Glutamatergic neuron (in vitro differentiated cells): ENCODE measurements around the gene FAM163B. TPM values are rescaled to one million over a fixed set of nuclear protein-coding genes. Genes with fewer than 3 reads are reported as not detected.
A peak's percentile ranks its signal among the peaks of the same experiment; 100 is the strongest.

Experiments used
- DNase-seq: peaks from one replicate; pipeline ENCODE4 v3.0.0; 2022
- H3K27ac Mint-ChIP-seq: one replicate; pipeline ENCODE4 v1.8.0; 2020; ENCODE audit warnings: mild to moderate bottlenecking, mixed read lengths, inconsistent platforms; ENCODE audit not compliant: unreplicated experiment
- H3K27me3 Mint-ChIP-seq: one replicate; pipeline ENCODE4 v1.8.0; 2020; ENCODE audit warnings: mild to moderate bottlenecking, moderate library complexity, mixed read lengths, inconsistent platforms; ENCODE audit not compliant: unreplicated experiment
- H3K36me3 Mint-ChIP-seq: one replicate; pipeline ENCODE4 v1.8.0; 2020; ENCODE audit warnings: mild to moderate bottlenecking, mixed read lengths, inconsistent platforms; ENCODE audit not compliant: unreplicated experiment
- H3K4me1 Mint-ChIP-seq: one replicate; pipeline ENCODE4 v1.8.0; 2020; ENCODE audit warnings: mild to moderate bottlenecking, low read depth, mixed read lengths, inconsistent platforms; ENCODE audit not compliant: unreplicated experiment
- H3K4me3 Mint-ChIP-seq: one replicate; pipeline ENCODE4 v1.8.0; 2020; ENCODE audit warnings: mild to moderate bottlenecking, mixed read lengths, inconsistent platforms; ENCODE audit not compliant: unreplicated experiment
- H3K9me3 Mint-ChIP-seq: one replicate; pipeline ENCODE4 v1.8.0; 2020; ENCODE audit warnings: mild to moderate bottlenecking, moderate library complexity, mixed read lengths, inconsistent platforms; ENCODE audit not compliant: unreplicated experiment
- total RNA-seq: library from RNA; stranded (reverse); fragmentation: NEBNext Ultra II Directional; extraction: Animal tissue kit (Norgen Biotek cat#: 25700); gene quantifications from one replicate; pipeline ENCODE4 v1.2.1, GENCODE V29; 2021; ENCODE audit not compliant: unreplicated experiment
- TF ChIP-seq, protein P1 (sequence below): fragments of 200-600 bp; sonication (generic); IDR thresholded peaks from one replicate; pipeline ENCODE4 v1.5.0; 2021; ENCODE audit not compliant: partially characterized antibody, unreplicated experiment

FAM163B gene
- total RNA-seq, 1 donor from 2014 or later, result 0.51 TPM

DNA sequence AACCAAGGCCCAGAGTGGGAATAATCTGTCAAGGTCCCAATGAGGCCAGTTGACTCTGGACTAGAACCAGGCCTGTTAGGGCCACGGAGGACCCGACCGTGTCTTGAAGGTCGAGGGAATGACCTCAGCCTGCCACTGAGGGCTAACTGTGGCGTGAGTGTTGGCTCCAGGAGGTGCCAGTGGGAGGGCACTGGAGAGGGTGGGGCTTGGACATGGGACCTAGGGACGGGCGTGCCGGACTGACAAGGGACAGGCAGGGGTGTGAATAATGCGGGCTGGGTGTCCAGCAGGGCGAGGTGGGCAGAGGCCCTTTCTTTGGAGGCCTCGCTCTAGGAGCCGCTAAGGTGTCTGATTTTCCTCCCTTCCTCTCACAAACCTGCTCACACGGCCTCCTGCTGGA is 67.2 kb downstream of the FAM163B start:
- no peak for DNase-seq
- peaks cover 9% of the 10 kb centered on the region for H3K4me1 Mint-ChIP-seq
- no peak overlapping the region for H3K27ac Mint-ChIP-seq
- no peaks in the 10 kb centered on the region for H3K9me3 Mint-ChIP-seq
- peaks cover 6% of the 10 kb centered on the region for H3K27me3 Mint-ChIP-seq
- H3K36me3 Mint-ChIP-seq, result no peaks in the 10 kb centered on the region
- TF ChIP-seq, protein P1, sequence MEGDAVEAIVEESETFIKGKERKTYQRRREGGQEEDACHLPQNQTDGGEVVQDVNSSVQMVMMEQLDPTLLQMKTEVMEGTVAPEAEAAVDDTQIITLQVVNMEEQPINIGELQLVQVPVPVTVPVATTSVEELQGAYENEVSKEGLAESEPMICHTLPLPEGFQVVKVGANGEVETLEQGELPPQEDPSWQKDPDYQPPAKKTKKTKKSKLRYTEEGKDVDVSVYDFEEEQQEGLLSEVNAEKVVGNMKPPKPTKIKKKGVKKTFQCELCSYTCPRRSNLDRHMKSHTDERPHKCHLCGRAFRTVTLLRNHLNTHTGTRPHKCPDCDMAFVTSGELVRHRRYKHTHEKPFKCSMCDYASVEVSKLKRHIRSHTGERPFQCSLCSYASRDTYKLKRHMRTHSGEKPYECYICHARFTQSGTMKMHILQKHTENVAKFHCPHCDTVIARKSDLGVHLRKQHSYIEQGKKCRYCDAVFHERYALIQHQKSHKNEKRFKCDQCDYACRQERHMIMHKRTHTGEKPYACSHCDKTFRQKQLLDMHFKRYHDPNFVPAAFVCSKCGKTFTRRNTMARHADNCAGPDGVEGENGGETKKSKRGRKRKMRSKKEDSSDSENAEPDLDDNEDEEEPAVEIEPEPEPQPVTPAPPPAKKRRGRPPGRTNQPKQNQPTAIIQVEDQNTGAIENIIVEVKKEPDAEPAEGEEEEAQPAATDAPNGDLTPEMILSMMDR, result no peak
- no peak overlapping the region for H3K4me3 Mint-ChIP-seq

GRCh38 chr9:133540698-133541025 is 68.5 kb downstream of the FAM163B start:
- Mint-ChIP-seq H3K9me3 (no peaks in the 10 kb centered on the region), H3K27ac (no peak overlapping the region), H3K36me3 (no peaks in the 10 kb centered on the region), H3K4me3 (no peak overlapping the region), H3K4me1 (peaks cover 13% of the 10 kb centered on the region), H3K27me3 (peaks cover 8% of the 10 kb centered on the region)
- DNase-seq, result no peak
- TF ChIP-seq, protein P1, result no peak

DNA sequence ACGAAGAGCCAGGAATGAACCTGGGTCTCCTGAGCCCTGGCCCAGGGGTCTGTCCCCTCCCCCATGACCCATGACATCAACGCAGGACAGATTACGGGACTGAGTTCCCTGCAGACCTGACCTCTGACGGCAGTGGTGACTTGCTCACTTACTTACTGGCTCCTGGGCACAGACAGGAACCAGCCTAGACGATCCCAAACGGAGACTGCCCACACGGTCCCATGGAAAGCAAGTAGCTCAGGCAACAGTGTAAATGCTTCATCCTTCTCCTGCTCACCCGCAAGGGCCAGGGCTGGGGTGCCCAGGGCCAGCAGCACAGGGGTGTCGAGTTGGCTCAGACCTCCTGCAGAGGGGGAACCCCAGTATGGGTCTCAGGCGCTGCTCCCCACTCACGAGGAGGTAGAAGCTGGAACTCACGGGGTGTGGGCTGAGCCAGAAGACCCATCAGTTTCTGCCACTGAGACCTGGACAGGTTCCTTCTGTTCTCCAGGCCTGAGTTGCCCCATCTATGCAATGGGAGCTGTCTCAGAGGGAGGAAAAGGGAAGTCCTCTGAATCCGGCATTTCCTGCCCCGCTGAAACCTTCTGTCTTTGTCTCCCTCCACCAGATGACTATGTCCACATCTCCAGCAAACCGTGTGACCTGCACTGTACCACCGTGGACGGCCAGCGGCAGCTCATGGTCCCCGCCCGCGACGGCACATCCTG is 69.0 kb downstream of the FAM163B start:
- no peaks in the 10 kb centered on the region for H3K9me3 Mint-ChIP-seq
- H3K4me3 Mint-ChIP-seq, result no peak overlapping the region
- peaks cover 11% of the 10 kb centered on the region for H3K27me3 Mint-ChIP-seq
- H3K36me3 Mint-ChIP-seq, result no peaks in the 10 kb centered on the region
- no peak for DNase-seq
- TF ChIP-seq, protein P1, result no peak
- no peak overlapping the region for H3K27ac Mint-ChIP-seq
- peaks cover 16% of the 10 kb centered on the region for H3K4me1 Mint-ChIP-seq

DNA sequence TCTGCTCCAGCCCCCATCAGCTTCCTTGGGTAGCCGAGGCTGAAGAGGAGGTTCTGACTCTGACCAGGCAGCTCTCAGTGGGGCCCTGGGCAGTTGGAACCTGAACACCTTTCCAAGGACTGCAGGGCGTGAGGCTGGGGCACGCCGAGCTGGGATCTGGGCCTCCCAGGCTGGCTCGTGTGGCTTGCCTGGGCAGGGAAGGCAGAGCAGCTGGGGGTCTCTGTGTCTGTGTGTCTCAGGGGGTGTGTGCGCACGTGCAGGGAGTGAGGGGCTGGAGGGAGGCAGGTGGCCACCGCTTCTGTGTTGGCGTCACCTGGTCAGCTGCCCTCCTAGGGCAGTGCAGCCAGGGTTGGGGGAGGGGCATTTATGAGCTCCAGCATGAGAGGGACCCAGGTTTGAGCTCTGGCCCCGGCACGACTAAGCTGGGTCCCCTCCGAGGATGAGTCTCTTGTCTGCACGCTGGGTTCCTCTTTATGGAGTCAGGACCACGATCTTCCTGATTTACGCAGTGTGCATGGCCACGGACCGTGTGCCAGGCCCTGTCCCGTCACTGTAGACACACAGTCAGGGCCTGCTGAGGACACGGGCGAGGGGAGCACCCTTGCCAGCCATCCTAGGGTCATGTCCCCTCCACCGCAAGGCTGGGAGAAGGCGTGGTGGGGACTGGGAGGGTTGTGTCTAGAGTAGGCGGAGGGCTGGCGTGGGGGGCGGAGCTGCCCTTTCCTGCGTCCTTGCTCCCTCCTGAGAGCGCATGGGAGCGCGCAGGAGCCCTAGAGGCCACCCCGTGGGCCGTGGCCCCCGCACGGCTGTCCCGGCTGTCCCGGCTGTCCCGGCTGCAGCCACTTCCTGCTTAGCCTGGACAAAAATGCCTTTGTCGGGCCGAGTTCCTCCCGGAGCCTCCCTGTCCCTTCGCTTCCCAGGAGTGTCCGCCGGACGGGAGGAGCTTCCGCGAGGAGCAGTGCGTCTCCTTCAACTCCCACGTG is 70.0 kb downstream of the FAM163B start:
- Mint-ChIP-seq H3K27ac (no peak overlapping the region), H3K27me3 (peaks cover 9% of the 10 kb centered on the region), H3K9me3 (no peaks in the 10 kb centered on the region), H3K4me1 (peaks cover 16% of the 10 kb centered on the region), H3K36me3 (no peaks in the 10 kb centered on the region), H3K4me3 (peak overlapping the region; percentile 30)
- no peak for DNase-seq
- TF ChIP-seq, protein P1, result no peak

GRCh38 chr9:133538176-133538575 is 71.0 kb downstream of the FAM163B start:
- TF ChIP-seq, protein P1, result no peak
- no peak overlapping the region for H3K27ac Mint-ChIP-seq
- no peaks in the 10 kb centered on the region for H3K36me3 Mint-ChIP-seq
- peaks cover 15% of the 10 kb centered on the region for H3K27me3 Mint-ChIP-seq
- DNase-seq, result no peak
- peaks cover 7% of the 10 kb centered on the region for H3K9me3 Mint-ChIP-seq
- H3K4me1 Mint-ChIP-seq, result peaks cover 20% of the 10 kb centered on the region
- no peak overlapping the region for H3K4me3 Mint-ChIP-seq
